ENCODE data around the gene RFX1.

DNA sequence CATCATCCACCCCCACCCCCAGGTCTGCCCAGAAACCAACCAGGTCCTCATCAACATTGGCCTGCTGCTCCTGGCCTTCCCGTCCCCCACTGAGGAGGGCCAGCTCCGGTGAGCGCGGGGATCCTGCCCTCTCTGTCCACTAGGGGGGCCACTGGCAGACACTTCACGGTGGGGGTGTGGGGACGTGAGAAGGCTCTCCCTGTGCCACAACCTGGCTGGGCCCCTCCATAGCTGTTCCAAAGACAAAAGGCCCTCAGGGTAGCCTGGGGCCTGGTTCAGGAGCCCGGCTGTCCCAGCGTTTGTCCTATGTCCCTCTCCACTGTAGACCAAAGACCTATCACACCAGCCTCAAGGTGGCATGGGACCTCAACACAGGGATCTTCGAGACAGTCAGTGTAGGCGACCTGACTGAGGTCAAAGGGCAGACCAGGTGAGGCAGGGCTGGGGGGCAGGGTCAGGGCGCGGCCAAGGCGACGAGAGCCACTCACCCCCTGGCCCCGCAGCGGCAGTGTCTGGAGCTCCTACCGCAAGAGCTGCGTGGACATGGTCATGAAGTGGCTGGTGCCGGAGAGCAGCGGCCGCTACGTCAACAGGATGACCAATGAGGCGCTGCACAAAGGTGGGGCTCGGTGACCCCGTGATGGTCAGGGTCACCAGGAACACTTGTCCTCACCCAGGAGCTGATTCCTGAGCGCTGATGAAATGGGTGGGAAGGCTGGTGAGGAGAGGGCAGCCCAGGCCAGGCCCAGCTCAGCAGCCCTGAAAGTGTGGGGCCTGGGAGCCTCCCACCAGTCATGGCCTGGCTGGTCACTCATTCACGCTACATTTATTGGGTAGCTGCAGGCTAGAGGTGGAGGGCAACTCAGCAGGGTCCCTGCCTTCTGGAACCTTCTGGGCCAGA, 45.9 kb downstream of the RFX1 start:
- TF ChIP-seq EZH2 (IDR thresholded peaks at IDR 0.05; ENCODE audit: low read depth): no peak
- TF ChIP-seq, protein P1, sequence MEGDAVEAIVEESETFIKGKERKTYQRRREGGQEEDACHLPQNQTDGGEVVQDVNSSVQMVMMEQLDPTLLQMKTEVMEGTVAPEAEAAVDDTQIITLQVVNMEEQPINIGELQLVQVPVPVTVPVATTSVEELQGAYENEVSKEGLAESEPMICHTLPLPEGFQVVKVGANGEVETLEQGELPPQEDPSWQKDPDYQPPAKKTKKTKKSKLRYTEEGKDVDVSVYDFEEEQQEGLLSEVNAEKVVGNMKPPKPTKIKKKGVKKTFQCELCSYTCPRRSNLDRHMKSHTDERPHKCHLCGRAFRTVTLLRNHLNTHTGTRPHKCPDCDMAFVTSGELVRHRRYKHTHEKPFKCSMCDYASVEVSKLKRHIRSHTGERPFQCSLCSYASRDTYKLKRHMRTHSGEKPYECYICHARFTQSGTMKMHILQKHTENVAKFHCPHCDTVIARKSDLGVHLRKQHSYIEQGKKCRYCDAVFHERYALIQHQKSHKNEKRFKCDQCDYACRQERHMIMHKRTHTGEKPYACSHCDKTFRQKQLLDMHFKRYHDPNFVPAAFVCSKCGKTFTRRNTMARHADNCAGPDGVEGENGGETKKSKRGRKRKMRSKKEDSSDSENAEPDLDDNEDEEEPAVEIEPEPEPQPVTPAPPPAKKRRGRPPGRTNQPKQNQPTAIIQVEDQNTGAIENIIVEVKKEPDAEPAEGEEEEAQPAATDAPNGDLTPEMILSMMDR (conservative IDR thresholded peaks at IDR 0.05): no peak; the same call in 1 of the 2 replicates

Data from PC-9 (cell line).